ENCODE results near the gene ZFAND4.

DNA sequence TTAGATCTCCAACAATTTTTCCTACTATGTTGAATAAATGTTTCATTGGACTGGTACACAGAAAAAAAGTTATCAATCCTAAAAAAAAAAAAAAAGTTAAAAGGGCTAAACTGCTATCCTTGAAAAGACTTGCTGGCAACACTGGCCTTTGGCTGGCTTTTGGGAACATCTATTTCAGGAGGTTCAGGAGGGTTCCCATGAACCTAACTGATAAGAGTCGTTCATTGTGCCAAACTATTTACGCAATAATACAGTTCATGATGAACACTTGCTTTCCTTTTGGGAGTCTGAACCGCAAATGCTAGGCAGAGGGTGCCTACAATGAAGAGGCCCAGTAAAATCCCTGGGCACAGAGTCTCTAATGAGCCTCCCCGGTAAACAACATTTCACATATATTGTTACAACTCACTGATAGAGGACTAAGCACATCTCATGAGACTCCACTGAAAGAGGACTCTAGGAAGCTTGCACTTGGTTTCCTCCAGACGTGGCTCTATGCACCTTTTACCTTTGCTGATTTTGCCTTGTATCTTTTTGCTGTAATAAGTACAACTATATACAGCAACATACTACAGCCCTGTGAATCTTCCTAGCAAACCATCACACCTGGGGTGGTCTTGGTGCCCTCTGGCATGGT is 45.0 kb downstream of the ZFAND4 start:
- TF ChIP-seq, protein P1, sequence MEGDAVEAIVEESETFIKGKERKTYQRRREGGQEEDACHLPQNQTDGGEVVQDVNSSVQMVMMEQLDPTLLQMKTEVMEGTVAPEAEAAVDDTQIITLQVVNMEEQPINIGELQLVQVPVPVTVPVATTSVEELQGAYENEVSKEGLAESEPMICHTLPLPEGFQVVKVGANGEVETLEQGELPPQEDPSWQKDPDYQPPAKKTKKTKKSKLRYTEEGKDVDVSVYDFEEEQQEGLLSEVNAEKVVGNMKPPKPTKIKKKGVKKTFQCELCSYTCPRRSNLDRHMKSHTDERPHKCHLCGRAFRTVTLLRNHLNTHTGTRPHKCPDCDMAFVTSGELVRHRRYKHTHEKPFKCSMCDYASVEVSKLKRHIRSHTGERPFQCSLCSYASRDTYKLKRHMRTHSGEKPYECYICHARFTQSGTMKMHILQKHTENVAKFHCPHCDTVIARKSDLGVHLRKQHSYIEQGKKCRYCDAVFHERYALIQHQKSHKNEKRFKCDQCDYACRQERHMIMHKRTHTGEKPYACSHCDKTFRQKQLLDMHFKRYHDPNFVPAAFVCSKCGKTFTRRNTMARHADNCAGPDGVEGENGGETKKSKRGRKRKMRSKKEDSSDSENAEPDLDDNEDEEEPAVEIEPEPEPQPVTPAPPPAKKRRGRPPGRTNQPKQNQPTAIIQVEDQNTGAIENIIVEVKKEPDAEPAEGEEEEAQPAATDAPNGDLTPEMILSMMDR (IDR thresholded peaks at IDR 0.05), result no peak
- no peak for TF ChIP-seq POLR2A (IDR thresholded peaks at IDR 0.05)
